Measurements from ENCODE around the gene MED6. TPM values are rescaled to one million over a fixed set of nuclear protein-coding genes. Genes with fewer than 3 reads are reported as not detected.

Gene MED6
- total and polyA plus RNA-seq, 5 donors from 2014 or later: 38.7 to 82.8 (median 43.2) TPM

GRCh38 chr14:70563869-70564268 lies 36.6 kb downstream of the MED6 start:
- Mint-ChIP-seq H3K4me1 (peaks cover 0 to 5% (median 2%) of the 10 kb centered on the region in 4 donors), H3K27ac (no peak overlapping the region), H3K9me3 (peaks cover 3 to 28% (median 19%) of the 10 kb centered on the region in 7 donors), H3K4me3 (no peak overlapping the region), H3K36me3 (peaks cover 68% of the 10 kb centered on the region), H3K27me3 (no peaks in the 10 kb centered on the region)
- no peak overlapping the region for H3K27ac ChIP-seq (ENCODE audit: insufficient read depth, low read length, poor library complexity, severe bottlenecking)
- ATAC-seq (ENCODE audit: low read depth in 2 of 2) (no peak), DNase-seq (no peak)
- peaks cover 12 to 23% of the 10 kb centered on the region in 2 experiments for H3K9me3 ChIP-seq (ENCODE audit: control insufficient read depth in 2 of 2, low read length in 2 of 2)
- H3K27me3 ChIP-seq (ENCODE audit: control insufficient read depth, insufficient read depth, low read length): no peaks in the 10 kb centered on the region
- H3K4me1 ChIP-seq (ENCODE audit: control insufficient read depth, insufficient read depth, low read length, poor library complexity, severe bottlenecking): no peaks in the 10 kb centered on the region
- no peak overlapping the region for H3K4me3 ChIP-seq (ENCODE audit: low read depth, low read length)
- H3K36me3 ChIP-seq (ENCODE audit: control insufficient read depth, insufficient read depth, low read length): peaks cover 48% of the 10 kb centered on the region

GRCh38 chr14:70563417-70563816 lies 37.0 kb downstream of the MED6 start:
- H3K36me3 ChIP-seq (ENCODE audit: control insufficient read depth, insufficient read depth, low read length): peaks cover 48% of the 10 kb centered on the region
- DNase-seq: no peak
- Mint-ChIP-seq H3K27me3 (no peaks in the 10 kb centered on the region), H3K27ac (no peak overlapping the region), H3K9me3 (peaks cover 3 to 28% (median 19%) of the 10 kb centered on the region in 7 donors), H3K36me3 (peaks cover 69% of the 10 kb centered on the region), H3K4me3 (no peak overlapping the region), H3K4me1 (peaks cover 0 to 5% (median 2%) of the 10 kb centered on the region in 4 donors)
- H3K9me3 ChIP-seq (ENCODE audit: control insufficient read depth in 2 of 2, low read length in 2 of 2): peaks cover 12 to 23% of the 10 kb centered on the region in 2 experiments
- H3K4me1 ChIP-seq (ENCODE audit: control insufficient read depth, insufficient read depth, low read length, poor library complexity, severe bottlenecking): no peaks in the 10 kb centered on the region
- ATAC-seq (ENCODE audit: low read depth in 2 of 2): no peak
- no peaks in the 10 kb centered on the region for H3K27me3 ChIP-seq (ENCODE audit: control insufficient read depth, insufficient read depth, low read length)
- H3K27ac ChIP-seq (ENCODE audit: insufficient read depth, low read length, poor library complexity, severe bottlenecking): no peak overlapping the region
- no peak overlapping the region for H3K4me3 ChIP-seq (ENCODE audit: low read depth, low read length)

- no peaks in the 10 kb centered on the region for H3K27me3 Mint-ChIP-seq
Observed at GRCh38 chr14:70558356-70558755, 42.1 kb downstream of the MED6 start.

GRCh38 chr14:70555890-70556289 lies 44.6 kb downstream of the MED6 start:
- Mint-ChIP-seq H3K36me3 (peaks cover 22% of the 10 kb centered on the region), H3K9me3 (peaks cover 0 to 7% (median 4%) of the 10 kb centered on the region in 7 donors), H3K4me1 (peaks cover 0 to 5% (median 3%) of the 10 kb centered on the region in 4 donors), H3K27me3 (no peaks in the 10 kb centered on the region), H3K27ac (no peak overlapping the region), H3K4me3 (peak overlapping the region in 1 of 4 donors; percentile 46)
- ATAC-seq (ENCODE audit: low read depth in 2 of 2) (no peak), DNase-seq (no peak)
- Histone ChIP-seq H3K27ac (ENCODE audit: insufficient read depth, low read length, poor library complexity, severe bottlenecking) (no peak overlapping the region), H3K27me3 (ENCODE audit: control insufficient read depth, insufficient read depth, low read length) (no peaks in the 10 kb centered on the region), H3K4me1 (ENCODE audit: control insufficient read depth, insufficient read depth, low read length, poor library complexity, severe bottlenecking) (no peaks in the 10 kb centered on the region), H3K4me3 (ENCODE audit: low read depth, low read length) (no peak overlapping the region), H3K36me3 (ENCODE audit: control insufficient read depth, insufficient read depth, low read length) (peaks cover 3% of the 10 kb centered on the region), H3K9me3 (ENCODE audit: control insufficient read depth in 2 of 2, low read length in 2 of 2) (no peaks in the 10 kb centered on the region)

More at GRCh38 chr14:70558356-70558755, 42.1 kb downstream of the MED6 start:
- no peak overlapping the region for H3K27ac Mint-ChIP-seq
- Histone ChIP-seq H3K36me3 (ENCODE audit: control insufficient read depth, insufficient read depth, low read length) (peaks cover 21% of the 10 kb centered on the region), H3K9me3 (ENCODE audit: control insufficient read depth in 2 of 2, low read length in 2 of 2) (peaks cover 3 to 19% of the 10 kb centered on the region in 2 experiments), H3K4me3 (ENCODE audit: low read depth, low read length) (no peak overlapping the region), H3K27me3 (ENCODE audit: control insufficient read depth, insufficient read depth, low read length) (no peaks in the 10 kb centered on the region), H3K4me1 (ENCODE audit: control insufficient read depth, insufficient read depth, low read length, poor library complexity, severe bottlenecking) (no peaks in the 10 kb centered on the region), H3K27ac (ENCODE audit: insufficient read depth, low read length, poor library complexity, severe bottlenecking) (no peak overlapping the region)
- peaks cover 40% of the 10 kb centered on the region for H3K36me3 Mint-ChIP-seq
- H3K4me3 Mint-ChIP-seq: no peak overlapping the region
- peaks cover 0 to 25% (median 12%) of the 10 kb centered on the region in 7 donors for H3K9me3 Mint-ChIP-seq
- H3K4me1 Mint-ChIP-seq: peaks cover 0 to 5% (median 3%) of the 10 kb centered on the region in 4 donors
- ATAC-seq (ENCODE audit: low read depth in 2 of 2): no peak
- no peak for DNase-seq

- Histone ChIP-seq H3K4me3 (ENCODE audit: low read depth, low read length) (no peak overlapping the region), H3K4me1 (ENCODE audit: control insufficient read depth, insufficient read depth, low read length, poor library complexity, severe bottlenecking) (no peaks in the 10 kb centered on the region), H3K27ac (ENCODE audit: insufficient read depth, low read length, poor library complexity, severe bottlenecking) (no peak overlapping the region), H3K36me3 (ENCODE audit: control insufficient read depth, insufficient read depth, low read length) (no peaks in the 10 kb centered on the region), H3K27me3 (ENCODE audit: control insufficient read depth, insufficient read depth, low read length) (no peaks in the 10 kb centered on the region), H3K9me3 (ENCODE audit: control insufficient read depth in 2 of 2, low read length in 2 of 2) (no peaks in the 10 kb centered on the region)
- Mint-ChIP-seq H3K9me3 (peaks cover 0 to 3% (median 0%) of the 10 kb centered on the region in 7 donors), H3K4me1 (peaks cover 11 to 22% (median 15%) of the 10 kb centered on the region in 4 donors), H3K27me3 (no peaks in the 10 kb centered on the region), H3K36me3 (peaks cover 25% of the 10 kb centered on the region), H3K4me3 (no peak overlapping the region), H3K27ac (peak overlapping the region in 1 of 3 donors; percentile 36)
- no peak for ATAC-seq (ENCODE audit: low read depth in 2 of 2)
- DNase-seq: no peak
Observed at GRCh38 chr14:70538087-70538486, 62.4 kb downstream of the MED6 start.

- Histone ChIP-seq H3K4me3 (ENCODE audit: low read depth, low read length) (no peak overlapping the region), H3K4me1 (ENCODE audit: control insufficient read depth, insufficient read depth, low read length, poor library complexity, severe bottlenecking) (no peaks in the 10 kb centered on the region), H3K27ac (ENCODE audit: insufficient read depth, low read length, poor library complexity, severe bottlenecking) (no peak overlapping the region), H3K9me3 (ENCODE audit: control insufficient read depth in 2 of 2, low read length in 2 of 2) (no peaks in the 10 kb centered on the region), H3K27me3 (ENCODE audit: control insufficient read depth, insufficient read depth, low read length) (no peaks in the 10 kb centered on the region), H3K36me3 (ENCODE audit: control insufficient read depth, insufficient read depth, low read length) (no peaks in the 10 kb centered on the region)
- no peaks in the 10 kb centered on the region for H3K27me3 Mint-ChIP-seq
- DNase-seq (no peak), ATAC-seq (ENCODE audit: low read depth in 2 of 2) (no peak)
- peaks cover 7 to 22% (median 15%) of the 10 kb centered on the region in 4 donors for H3K4me1 Mint-ChIP-seq
- no peak overlapping the region for H3K4me3 Mint-ChIP-seq
- no peak overlapping the region for H3K27ac Mint-ChIP-seq
- peaks cover 0 to 8% (median 5%) of the 10 kb centered on the region in 7 donors for H3K9me3 Mint-ChIP-seq
- H3K36me3 Mint-ChIP-seq: peaks cover 35% of the 10 kb centered on the region
Observed at GRCh38 chr14:70536830-70537229, 63.6 kb downstream of the MED6 start.

- H3K4me3 ChIP-seq (ENCODE audit: low read depth, low read length): no peak within 1 kb of the TSS
- H3K9me3 Mint-ChIP-seq: peaks cover 0 to 8% (median 5%) of the 10 kb centered on the region in 7 donors
- peaks cover 6 to 22% (median 13%) of the 10 kb centered on the region in 4 donors for H3K4me1 Mint-ChIP-seq
- no peaks in the 10 kb centered on the region for H3K9me3 ChIP-seq (ENCODE audit: control insufficient read depth in 2 of 2, low read length in 2 of 2)
- peaks cover 43% of the 10 kb centered on the region for H3K36me3 Mint-ChIP-seq
- ATAC-seq (ENCODE audit: low read depth in 2 of 2) (no peak), DNase-seq (no peak)
- H3K27me3 ChIP-seq (ENCODE audit: control insufficient read depth, insufficient read depth, low read length): no peaks in the 10 kb centered on the region
- H3K4me3 Mint-ChIP-seq: no peak within 1 kb of the TSS
- no peaks in the 10 kb centered on the region for H3K27me3 Mint-ChIP-seq
- no peak within 1 kb of the TSS for H3K27ac Mint-ChIP-seq
- H3K4me1 ChIP-seq (ENCODE audit: control insufficient read depth, insufficient read depth, low read length, poor library complexity, severe bottlenecking): no peaks in the 10 kb centered on the region
- no peaks in the 10 kb centered on the region for H3K36me3 ChIP-seq (ENCODE audit: control insufficient read depth, insufficient read depth, low read length)
- no peak within 1 kb of the TSS for H3K27ac ChIP-seq (ENCODE audit: insufficient read depth, low read length, poor library complexity, severe bottlenecking)
Observed at GRCh38 chr14:70534904-70535303, 65.6 kb downstream of the MED6 start, which contains the start of gene ADAM20. Gene ADAM20 (minus strand): TSS chr14:70535004. CDS start chr14:70524757, 10,247 bp downstream.
